Inferior parietal cortex (tissue), 1 donor: Measurements from ENCODE around the gene ARHGDIB.
A peak's percentile ranks its signal among the peaks of the same experiment; 100 is the strongest.

ENCODE experiments used
- DNase-seq: peaks from one replicate; pipeline ENCODE4 v3.0.0-alpha.2; 2016; ENCODE audit errors: extremely low spot score

Gene ARHGDIB

DNA sequence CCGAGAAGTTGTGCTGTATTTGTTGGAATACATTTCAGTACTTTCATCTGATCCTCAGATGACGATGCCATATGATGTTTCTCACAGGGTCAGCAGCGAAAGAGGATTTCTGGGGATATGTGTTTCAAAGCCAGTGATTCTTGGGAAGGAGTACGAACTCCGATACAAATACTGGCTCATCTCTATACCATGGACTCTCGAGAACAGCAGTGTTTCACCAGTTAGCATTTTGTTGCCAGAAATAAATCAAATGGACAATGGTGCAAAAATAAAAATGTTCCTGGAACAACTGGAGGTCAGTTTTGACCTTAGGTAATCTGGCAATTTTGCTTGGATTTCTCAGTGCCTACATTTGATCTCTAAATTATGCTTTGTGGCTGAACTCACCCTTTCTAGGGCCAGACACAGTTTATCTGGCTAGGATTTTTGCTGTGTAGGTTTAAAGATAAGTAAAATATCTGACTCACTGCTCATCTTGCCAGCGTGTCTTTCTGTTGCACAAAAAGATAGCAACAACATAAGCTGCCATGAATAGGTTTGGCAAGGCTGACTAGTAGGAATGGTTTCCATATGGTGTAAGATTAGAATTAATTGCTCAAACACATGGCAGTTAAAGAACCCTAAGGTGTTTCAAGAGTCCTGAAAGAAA lies 64.8 kb downstream of the ARHGDIB start:
- peak; percentile 53 for DNase-seq

DNA sequence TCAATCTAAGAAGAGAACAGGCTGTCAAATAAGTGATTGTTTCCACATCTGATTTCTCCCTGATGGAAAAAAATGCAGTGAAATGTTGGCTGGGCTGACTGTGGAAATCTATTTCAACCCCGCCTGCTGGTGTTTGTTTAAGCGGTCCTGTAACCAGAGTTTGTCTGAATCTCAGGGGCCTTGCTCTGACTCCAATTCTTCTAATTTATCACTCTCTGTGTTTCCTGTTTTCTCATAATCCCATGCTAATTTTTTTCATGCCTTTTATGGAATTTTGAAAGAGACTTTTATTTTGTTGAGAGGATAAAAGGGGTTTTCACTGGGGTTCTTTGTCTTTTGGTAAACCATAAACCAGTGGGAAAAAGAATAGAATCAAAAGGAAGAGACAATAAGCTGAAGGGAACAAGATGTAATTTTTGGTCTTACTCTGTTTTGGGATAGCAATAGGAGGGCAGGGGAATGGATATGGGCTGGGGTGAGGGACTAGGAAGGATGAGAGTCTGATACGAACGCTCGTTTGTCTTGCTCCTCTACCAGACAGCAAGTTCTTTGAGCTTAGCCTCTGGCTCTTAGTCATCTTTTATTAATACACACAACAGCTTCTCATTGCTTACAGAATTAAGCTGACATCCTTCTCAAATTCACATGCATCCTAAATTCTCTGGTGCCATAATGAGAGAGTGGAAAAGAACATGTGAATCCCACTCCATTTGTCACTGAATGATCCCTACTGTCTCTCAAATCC lies 67.7 kb downstream of the ARHGDIB start:
- DNase-seq: no peak

DNA sequence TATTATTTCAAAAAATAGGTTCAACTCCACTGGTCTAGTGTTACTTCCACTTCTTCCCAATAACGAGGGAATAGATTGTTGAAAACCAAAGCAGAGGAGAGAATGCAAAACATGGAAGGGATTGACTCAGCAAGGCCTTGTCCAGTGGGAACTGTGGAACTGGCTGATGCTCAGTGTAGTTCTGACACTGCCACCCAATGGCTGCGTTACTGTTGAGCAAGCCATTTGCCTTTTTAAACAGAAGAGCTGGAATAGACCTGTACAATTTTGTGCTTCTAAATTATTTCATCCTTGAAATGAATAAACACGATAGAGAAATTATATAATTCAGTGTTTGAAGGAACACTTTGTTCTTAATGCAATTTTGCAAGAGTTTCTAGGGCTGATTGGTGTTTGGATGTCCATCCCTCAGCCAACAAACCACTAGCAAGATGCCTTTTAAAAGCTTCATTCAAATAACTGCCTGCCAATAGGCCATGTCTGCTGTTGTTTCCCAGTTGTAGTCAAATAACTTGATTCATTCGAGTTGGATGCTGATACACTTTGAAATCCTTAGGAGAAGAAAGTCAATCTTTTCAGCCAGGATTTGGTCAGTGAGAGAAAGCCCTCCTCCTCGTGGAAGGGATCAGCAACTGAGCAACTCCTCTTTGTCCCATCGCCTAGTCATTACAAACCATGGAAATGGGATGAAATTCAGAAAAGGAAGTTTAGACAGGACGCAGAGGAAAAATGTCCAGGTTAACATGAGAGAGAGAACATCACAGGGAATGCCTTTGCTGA lies 68.5 kb downstream of the ARHGDIB start:
- no peak for DNase-seq
